AG09319 (cell line): ENCODE data around the gene SPATA25.
"Not testable (repeated sequence)": the region's sequence is repeated elsewhere in the genome, so short reads cannot be mapped to it uniquely, and the experiment has no call there.

Experiments
- DNase-seq: peaks from one replicate; pipeline ENCODE4 v3.0.0-alpha.2; 2010; ENCODE audit warnings: low read depth; ENCODE audit errors: extremely low read depth
- CTCF ChIP-seq: IDR thresholded peaks from 2 replicates; pipeline ENCODE4 v1.5.1; 2011; ENCODE audit warnings: low read depth, mild to moderate bottlenecking, inconsistent platforms, low read length, moderate library complexity

Gene SPATA25

GRCh38 chr20:45887346-45887715 is at the start of gene SPATA25:
Gene SPATA25, minus strand, starts transcription at chr20:45887622. Its CDS starts 32 bp downstream, at chr20:45887590.
- DNase-seq, result no peak
- no peak for TF ChIP-seq CTCF

GRCh38 chr20:45935416-45936046 is 48.1 kb upstream of the SPATA25 start:
- no peak for TF ChIP-seq CTCF
- DNase-seq, result no peak

GRCh38 chr20:45934586-45935415 is 47.4 kb upstream of the SPATA25 start, which contains the start of gene PCIF1:
Gene PCIF1, plus strand, starts transcription at chr20:45934683. Its CDS starts 4,317 bp downstream, at chr20:45939000.
- TF ChIP-seq CTCF, result no peak
- DNase-seq, result peak; percentile 95

- DNase-seq, result no peak
- no peak for TF ChIP-seq CTCF
Observed at GRCh38 chr20:45934046-45934585, 46.7 kb upstream of the SPATA25 start.

- no peak for DNase-seq
- peak; percentile 25; the same call in 1 of the 2 replicates for TF ChIP-seq CTCF
Observed at GRCh38 chr20:45933266-45934045, 46.0 kb upstream of the SPATA25 start.

- DNase-seq, result not testable (repeated sequence)
Observed at GRCh38 chr20:45931680-45932079, 44.3 kb upstream of the SPATA25 start.

GRCh38 chr20:45927071-45927878 is 39.9 kb upstream of the SPATA25 start:
- no peak for TF ChIP-seq CTCF

More at GRCh38 chr20:45927071-45927878, 39.9 kb upstream of the SPATA25 start:
- no peak for DNase-seq
